ENCODE measurements around the gene MMP17. TPM values are rescaled to one million over a fixed set of nuclear protein-coding genes. Genes with fewer than 3 reads are reported as not detected.

The MMP17 gene
- total RNA-seq, 4 donors from 2014 or later: 1.3 to 3.1 (median 1.9) TPM

DNA sequence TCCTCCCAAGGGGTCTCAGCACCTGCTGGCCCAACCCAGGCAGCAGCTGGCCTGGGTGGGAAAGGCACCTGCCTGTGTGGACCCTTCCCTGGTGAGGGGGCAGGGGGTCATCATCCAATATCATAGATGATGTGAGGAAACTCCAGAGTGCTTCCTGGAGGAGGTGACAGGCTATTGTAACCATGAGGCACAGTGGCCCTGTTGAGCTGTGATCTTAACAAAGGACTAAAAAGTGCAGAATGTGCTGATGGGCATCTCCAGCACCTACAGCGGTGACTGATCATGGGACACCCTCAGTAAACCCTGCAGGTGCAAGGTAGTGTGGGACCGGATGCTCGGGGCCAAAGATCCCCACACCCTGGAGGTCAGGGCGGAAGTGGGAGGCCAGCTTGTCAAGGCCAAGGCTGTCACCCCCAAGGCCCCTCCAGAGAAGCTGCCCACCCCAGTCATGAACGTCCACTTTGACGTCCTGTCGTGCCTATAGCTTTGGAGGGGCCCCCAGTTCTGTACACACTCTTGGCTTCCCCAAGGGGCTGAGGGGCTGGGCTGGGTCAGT is 7.5 kb downstream of the MMP17 start:
- TF ChIP-seq POLR2A (IDR thresholded peaks at IDR 0.05): no peak
- TF ChIP-seq, protein P1, sequence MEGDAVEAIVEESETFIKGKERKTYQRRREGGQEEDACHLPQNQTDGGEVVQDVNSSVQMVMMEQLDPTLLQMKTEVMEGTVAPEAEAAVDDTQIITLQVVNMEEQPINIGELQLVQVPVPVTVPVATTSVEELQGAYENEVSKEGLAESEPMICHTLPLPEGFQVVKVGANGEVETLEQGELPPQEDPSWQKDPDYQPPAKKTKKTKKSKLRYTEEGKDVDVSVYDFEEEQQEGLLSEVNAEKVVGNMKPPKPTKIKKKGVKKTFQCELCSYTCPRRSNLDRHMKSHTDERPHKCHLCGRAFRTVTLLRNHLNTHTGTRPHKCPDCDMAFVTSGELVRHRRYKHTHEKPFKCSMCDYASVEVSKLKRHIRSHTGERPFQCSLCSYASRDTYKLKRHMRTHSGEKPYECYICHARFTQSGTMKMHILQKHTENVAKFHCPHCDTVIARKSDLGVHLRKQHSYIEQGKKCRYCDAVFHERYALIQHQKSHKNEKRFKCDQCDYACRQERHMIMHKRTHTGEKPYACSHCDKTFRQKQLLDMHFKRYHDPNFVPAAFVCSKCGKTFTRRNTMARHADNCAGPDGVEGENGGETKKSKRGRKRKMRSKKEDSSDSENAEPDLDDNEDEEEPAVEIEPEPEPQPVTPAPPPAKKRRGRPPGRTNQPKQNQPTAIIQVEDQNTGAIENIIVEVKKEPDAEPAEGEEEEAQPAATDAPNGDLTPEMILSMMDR (IDR thresholded peaks at IDR 0.05): no peak
- Histone ChIP-seq H3K27ac (no peak overlapping the region), H3K4me3 (no peak overlapping the region), H3K4me1 (peaks cover 7 to 41% (median 15%) of the 10 kb centered on the region in 3 donors), H3K36me3 (no peaks in the 10 kb centered on the region), H3K27me3 (peaks cover 0 to 69% (median 3%) of the 10 kb centered on the region in 4 donors), H3K9me3 (no peaks in the 10 kb centered on the region)
- DNase-seq: no peak
- 62 to 80% methylated on average over 5 of the region's 7 CpGs for WGBS, 2 donors
- intact Hi-C loops (cut with DNase I): no loop called here

DNA sequence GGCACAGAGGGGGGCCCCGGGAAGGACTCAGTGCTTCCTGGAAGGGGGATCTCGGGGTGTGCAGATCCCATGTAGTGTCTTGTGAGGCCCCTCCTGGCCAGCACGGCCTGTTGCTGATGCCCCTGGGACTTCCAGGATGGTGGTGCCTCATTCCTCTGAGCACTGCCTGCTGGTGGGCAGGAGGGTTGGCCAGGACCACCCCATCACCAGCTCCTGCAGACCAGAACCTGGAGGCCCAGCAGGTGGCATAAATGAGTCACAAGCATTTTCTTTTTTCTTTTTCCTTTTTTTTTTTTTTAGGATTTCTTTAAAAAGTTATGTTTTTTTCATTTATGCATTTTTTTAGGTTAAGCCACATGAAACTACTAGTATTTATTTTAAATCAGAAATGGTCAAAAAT is 8.0 kb downstream of the MMP17 start:
- TF ChIP-seq, protein P1 (IDR thresholded peaks at IDR 0.05): peak in 1 of 6 experiments; percentile 18
- no peak for TF ChIP-seq POLR2A (IDR thresholded peaks at IDR 0.05)
- Histone ChIP-seq H3K36me3 (peaks cover 0 to under 1% (median 0%) of the 10 kb centered on the region in 3 donors), H3K27me3 (peaks cover 0 to 64% (median 3%) of the 10 kb centered on the region in 4 donors), H3K27ac (no peak overlapping the region), H3K4me1 (peaks cover 3 to 36% (median 10%) of the 10 kb centered on the region in 3 donors), H3K9me3 (no peaks in the 10 kb centered on the region), H3K4me3 (no peak overlapping the region)
- 44 to 48% methylated on average over 2 to 3 of the region's 3 CpGs for WGBS, 2 donors
- intact Hi-C loops (cut with DNase I): no loop called here
- no peak for DNase-seq

DNA sequence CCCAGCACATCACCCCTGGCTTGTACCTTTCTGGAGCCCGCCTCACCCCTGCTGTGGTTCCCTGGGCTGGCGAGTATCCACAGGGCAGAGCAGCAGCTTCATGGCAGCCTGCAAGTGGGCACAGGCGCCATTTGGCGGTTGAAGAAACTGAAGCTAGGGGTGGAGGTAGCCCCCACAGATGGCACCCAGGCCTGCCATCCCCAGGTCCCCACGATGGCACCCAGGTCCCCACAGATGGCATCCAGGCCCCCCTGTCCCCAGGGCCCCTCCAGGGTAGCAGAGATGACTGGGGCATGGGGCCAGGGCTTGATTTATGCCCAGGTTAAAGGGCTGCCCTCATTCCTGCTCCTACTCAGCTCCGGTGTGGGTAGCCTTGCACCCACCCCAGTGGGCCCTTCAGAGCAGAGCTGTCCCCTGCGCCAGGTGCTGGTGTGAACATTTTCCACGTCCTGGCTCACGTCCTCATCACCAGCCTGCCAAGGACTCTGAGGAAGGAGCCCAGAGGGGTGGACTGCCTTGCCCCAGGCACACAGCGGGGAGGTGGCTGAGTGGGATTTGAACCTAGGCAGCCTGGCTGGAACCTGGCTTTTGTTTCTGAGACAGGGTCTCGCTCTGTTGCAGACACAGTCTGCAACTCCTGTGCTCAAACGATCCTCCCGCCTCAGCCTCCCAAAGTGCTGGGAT is 8.7 kb downstream of the MMP17 start:
- no peak for DNase-seq
- Histone ChIP-seq H3K36me3 (peaks cover 0 to 4% (median 0%) of the 10 kb centered on the region in 3 donors), H3K27ac (no peak overlapping the region), H3K4me1 (peaks cover 0 to 31% (median 6%) of the 10 kb centered on the region in 3 donors), H3K4me3 (no peak overlapping the region), H3K27me3 (peaks cover 0 to 60% (median 3%) of the 10 kb centered on the region in 4 donors), H3K9me3 (no peaks in the 10 kb centered on the region)
- WGBS, 2 donors: 66 to 79% methylated on average over 6 of the region's 13 CpGs
- intact Hi-C loops (cut with DNase I): no loop called here
- TF ChIP-seq POLR2A (IDR thresholded peaks at IDR 0.05): no peak

DNA sequence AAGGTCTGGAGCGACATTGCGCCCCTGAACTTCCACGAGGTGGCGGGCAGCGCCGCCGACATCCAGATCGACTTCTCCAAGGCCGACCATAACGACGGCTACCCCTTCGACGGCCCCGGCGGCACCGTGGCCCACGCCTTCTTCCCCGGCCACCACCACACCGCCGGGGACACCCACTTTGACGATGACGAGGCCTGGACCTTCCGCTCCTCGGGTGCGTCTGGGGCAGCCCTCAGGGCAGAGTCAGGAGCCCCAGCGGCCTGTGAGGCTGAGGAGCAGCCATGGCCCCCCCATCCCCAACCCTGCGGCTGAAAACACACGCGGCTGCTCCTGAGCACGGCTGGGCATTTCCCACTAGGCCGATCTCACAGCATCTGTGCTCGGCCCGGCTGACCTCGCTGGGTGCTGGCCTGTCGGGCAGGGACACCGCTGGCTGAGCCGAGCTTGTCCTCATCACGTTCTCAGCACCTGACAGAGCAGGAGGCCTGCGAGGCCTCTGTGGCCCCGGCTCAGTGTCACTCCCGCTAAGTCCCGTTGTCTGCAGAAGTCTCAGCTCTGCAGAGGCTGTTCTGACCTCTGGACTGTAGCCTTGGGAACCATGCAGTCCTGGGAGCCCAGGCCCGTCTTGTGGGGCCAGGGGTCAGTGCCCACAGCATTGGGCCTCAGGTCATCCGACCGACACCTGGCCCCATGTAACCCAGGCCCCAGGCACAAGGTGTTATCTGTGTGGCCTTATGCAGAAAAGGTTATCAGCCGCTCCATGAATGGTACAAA is 12.6 kb downstream of the MMP17 start:
- H3K4me3 ChIP-seq: no peak overlapping the region
- DNase-seq: no peak
- peaks cover 0 to 23% (median 0%) of the 10 kb centered on the region in 4 donors for H3K27me3 ChIP-seq
- H3K36me3 ChIP-seq: peaks cover 0 to 4% (median 0%) of the 10 kb centered on the region in 3 donors
- H3K27ac ChIP-seq: no peak overlapping the region
- intact Hi-C loops (cut with DNase I): loop anchor here (10.0 kb wide), 1 partner anchor 164 kb away; no protein-coding TSS in a partner anchor
- 100% methylated on average over 2 of the region's 46 CpGs; no CpG with 5 or more reads in 1 of the 2 donors for WGBS, 2 donors
- no peak for TF ChIP-seq POLR2A (IDR thresholded peaks at IDR 0.05)
- TF ChIP-seq, protein P1 (IDR thresholded peaks at IDR 0.05): no peak
- H3K4me1 ChIP-seq: no peaks in the 10 kb centered on the region
- no peaks in the 10 kb centered on the region for H3K9me3 ChIP-seq

DNA sequence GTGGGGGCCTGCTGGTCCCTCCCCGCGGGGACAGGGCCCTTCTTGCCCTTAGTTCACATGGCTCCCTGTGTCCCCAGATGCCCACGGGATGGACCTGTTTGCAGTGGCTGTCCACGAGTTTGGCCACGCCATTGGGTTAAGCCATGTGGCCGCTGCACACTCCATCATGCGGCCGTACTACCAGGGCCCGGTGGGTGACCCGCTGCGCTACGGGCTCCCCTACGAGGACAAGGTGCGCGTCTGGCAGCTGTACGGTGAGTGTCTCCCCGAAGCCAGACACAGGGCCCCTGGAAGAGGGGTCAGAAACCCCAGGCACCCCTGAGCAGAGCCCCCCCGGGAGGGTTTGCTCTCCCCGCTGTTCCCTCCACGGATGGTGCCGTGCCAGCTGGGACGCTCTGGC is 13.4 kb downstream of the MMP17 start:
- intact Hi-C loops (cut with DNase I): loop anchor here (10.0 kb wide), 1 partner anchor 163 kb away; no protein-coding TSS in a partner anchor
- 100% methylated on average over 2 of the region's 22 CpGs; no CpG with 5 or more reads in 1 of the 2 donors for WGBS, 2 donors
- no peak for TF ChIP-seq POLR2A (IDR thresholded peaks at IDR 0.05)
- TF ChIP-seq, protein P1 (IDR thresholded peaks at IDR 0.05): no peak
- no peak for DNase-seq
- peaks cover 0 to 16% (median 0%) of the 10 kb centered on the region in 4 donors for H3K27me3 ChIP-seq
- no peak overlapping the region for H3K4me3 ChIP-seq
- no peaks in the 10 kb centered on the region for H3K9me3 ChIP-seq
- H3K4me1 ChIP-seq: no peaks in the 10 kb centered on the region
- peaks cover 0 to 4% (median 0%) of the 10 kb centered on the region in 3 donors for H3K36me3 ChIP-seq
- no peak overlapping the region for H3K27ac ChIP-seq

Measured in esophagus squamous epithelium (tissue), 5 donors.